Testis (tissue), 2 donors: ENCODE measurements around the gene BST2.

Experiments
- POLR2A ChIP-seq: fragments of 450-650 bp; IDR thresholded peaks from one replicate; pipeline ENCODE4 v1.6.1; 2017; ENCODE audit warnings: antibody characterized with exemption, mild to moderate bottlenecking, moderate library complexity
- TF ChIP-seq, protein P1 (sequence below), 3 experiments: fragments of 450-650 bp in 2 of 3; fragments of 200-600 bp in 1 of 3; sonication (generic) in 1 of 3; IDR thresholded peaks; one replicate each; pipeline ENCODE4 v1.5.1; 2016 to 2019; ENCODE audit warnings: antibody characterized with exemption in 3 of 3, mild to moderate bottlenecking in 2 of 3, moderate library complexity in 1 of 3

DNA sequence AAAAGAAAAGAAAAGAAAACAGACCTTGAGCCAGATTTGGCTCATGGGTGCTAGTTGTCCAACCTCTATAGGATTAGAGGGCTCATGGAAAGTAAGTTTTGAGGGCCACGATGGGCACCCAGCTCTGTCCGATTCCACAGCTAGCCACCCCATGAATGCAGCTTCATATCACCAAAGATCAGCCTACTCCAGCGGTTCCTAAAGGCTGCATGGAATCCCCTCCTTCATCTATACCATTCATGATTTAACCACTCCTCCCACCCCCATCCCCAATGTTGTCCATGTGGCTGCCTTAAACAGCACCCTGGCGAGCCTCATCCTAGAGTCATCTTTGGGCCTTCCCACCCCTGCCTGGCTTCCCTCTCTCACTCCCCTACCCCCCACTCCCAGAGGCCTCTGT, 16.5 kb upstream of the BST2 start:
- TF ChIP-seq, protein P1, sequence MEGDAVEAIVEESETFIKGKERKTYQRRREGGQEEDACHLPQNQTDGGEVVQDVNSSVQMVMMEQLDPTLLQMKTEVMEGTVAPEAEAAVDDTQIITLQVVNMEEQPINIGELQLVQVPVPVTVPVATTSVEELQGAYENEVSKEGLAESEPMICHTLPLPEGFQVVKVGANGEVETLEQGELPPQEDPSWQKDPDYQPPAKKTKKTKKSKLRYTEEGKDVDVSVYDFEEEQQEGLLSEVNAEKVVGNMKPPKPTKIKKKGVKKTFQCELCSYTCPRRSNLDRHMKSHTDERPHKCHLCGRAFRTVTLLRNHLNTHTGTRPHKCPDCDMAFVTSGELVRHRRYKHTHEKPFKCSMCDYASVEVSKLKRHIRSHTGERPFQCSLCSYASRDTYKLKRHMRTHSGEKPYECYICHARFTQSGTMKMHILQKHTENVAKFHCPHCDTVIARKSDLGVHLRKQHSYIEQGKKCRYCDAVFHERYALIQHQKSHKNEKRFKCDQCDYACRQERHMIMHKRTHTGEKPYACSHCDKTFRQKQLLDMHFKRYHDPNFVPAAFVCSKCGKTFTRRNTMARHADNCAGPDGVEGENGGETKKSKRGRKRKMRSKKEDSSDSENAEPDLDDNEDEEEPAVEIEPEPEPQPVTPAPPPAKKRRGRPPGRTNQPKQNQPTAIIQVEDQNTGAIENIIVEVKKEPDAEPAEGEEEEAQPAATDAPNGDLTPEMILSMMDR (IDR thresholded peaks at IDR 0.05): no peak
- TF ChIP-seq POLR2A: no peak
